Left lung (tissue), 10 donors: ENCODE results near the gene SLC4A8. TPM values are rescaled to one million over a fixed set of nuclear protein-coding genes. Genes with fewer than 3 reads are reported as not detected.

ENCODE experiments used
- ATAC-seq: fragments of 200-7000 bp; cut with Tn5 transposase; one replicate; pipeline ENCODE4 v1.9.1; 2020; ENCODE audit warnings: moderate library complexity
- DNase-seq, 4 donors: peaks; one replicate each; pipeline ENCODE4 v3.0.0-alpha.2; 2013 to 2020
- H3K27ac ChIP-seq, 2 donors: fragments of 200-600 bp; sonication (generic) in 1 of 2; one replicate each; pipeline versions ENCODE4 v1.5.0 to v1.8.0; 2020 to 2021
- H3K27me3 ChIP-seq, 2 donors: fragments of 200-600 bp; sonication (generic) in 1 of 2; one replicate each; pipeline versions ENCODE4 v1.5.0 to v1.8.0; 2020 to 2021
- H3K36me3 ChIP-seq, 2 donors: fragments of 200-600 bp; sonication (generic) in 1 of 2; one replicate each; pipeline versions ENCODE4 v1.5.0 to v1.8.0; 2020 to 2021
- H3K4me1 ChIP-seq, 2 donors: fragments of 200-600 bp; one replicate each; pipeline ENCODE4 v1.8.0; 2021
- H3K4me3 ChIP-seq, 2 donors: fragments of 200-600 bp; sonication (generic) in 1 of 2; one replicate each; pipeline versions ENCODE4 v1.5.0 to v1.8.0; 2020 to 2021; ENCODE audit warnings: mild to moderate bottlenecking in 1 of 2
- H3K9me3 ChIP-seq, 2 donors: fragments of 200-600 bp; sonication (generic) in 1 of 2; one replicate each; pipeline versions ENCODE4 v1.5.0 to v1.8.0; 2020 to 2021
- intact Hi-C, 2 donors: fragments of 100-400 bp; cut with DNase I; formaldehyde crosslinking; loops; one replicate each; pipeline versions ENCODE4 v1.11.2 to v1.14.2; 2022
- polyA plus RNA-seq, 6 donors: library from polyadenylated mRNA; unstranded; fragments of 120-200 nt; gene quantifications; one replicate each; pipeline ENCODE4 v1.2.1, GENCODE V29; 2013; ENCODE audit not compliant: insufficient read length in 6 of 6
- total RNA-seq, 2 donors: library from RNA; stranded (reverse); fragmentation: NEBNext Ultra II Directional; extraction: Animal tissue kit (Norgen Biotek cat#: 25700); gene quantifications; one replicate each; pipeline ENCODE4 v1.2.1, GENCODE V29; 2021
- TF ChIP-seq, protein P1 (sequence below), 2 donors: fragments of 200-600 bp; sonication (generic) in 1 of 2; IDR thresholded peaks; one replicate each; pipeline versions ENCODE4 v1.5.0 to v1.8.0; 2021; ENCODE audit warnings: antibody characterized with exemption in 2 of 2
- donor health status: DM: no; HTN: yes; CAD: no.
- donor health status: DM: no; HTN: no; CAD: no.

The SLC4A8 gene
- total and polyA plus RNA-seq, 8 donors = 1.3 to 3.9 (median 1.8) TPM

DNA sequence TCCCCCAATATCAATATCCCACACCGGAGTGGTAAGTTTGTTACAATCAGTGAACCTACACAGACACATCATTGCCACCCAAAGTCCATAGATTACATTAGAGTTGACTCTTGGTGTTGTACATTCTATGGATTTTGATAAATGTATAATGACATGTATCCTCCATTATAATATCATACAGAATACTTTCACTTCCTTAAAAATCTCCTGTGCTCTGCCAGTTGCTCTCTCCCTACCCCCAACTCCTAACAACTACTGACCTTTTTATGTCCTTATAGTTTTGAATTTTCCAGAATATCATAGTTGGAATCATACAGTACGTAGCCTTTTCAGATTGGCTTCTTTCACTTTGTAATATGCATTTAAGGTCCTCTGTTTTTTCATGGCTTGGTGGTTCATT, 48.4 kb downstream of the SLC4A8 start:
- Histone ChIP-seq H3K4me1 (no peaks in the 10 kb centered on the region), H3K36me3 (no peaks in the 10 kb centered on the region), H3K27ac (no peak overlapping the region), H3K4me3 (no peak overlapping the region), H3K27me3 (no peaks in the 10 kb centered on the region), H3K9me3 (no peaks in the 10 kb centered on the region)
- intact Hi-C loops = no loop called here
- ATAC-seq (no peak), DNase-seq (no peak)
- TF ChIP-seq, protein P1, sequence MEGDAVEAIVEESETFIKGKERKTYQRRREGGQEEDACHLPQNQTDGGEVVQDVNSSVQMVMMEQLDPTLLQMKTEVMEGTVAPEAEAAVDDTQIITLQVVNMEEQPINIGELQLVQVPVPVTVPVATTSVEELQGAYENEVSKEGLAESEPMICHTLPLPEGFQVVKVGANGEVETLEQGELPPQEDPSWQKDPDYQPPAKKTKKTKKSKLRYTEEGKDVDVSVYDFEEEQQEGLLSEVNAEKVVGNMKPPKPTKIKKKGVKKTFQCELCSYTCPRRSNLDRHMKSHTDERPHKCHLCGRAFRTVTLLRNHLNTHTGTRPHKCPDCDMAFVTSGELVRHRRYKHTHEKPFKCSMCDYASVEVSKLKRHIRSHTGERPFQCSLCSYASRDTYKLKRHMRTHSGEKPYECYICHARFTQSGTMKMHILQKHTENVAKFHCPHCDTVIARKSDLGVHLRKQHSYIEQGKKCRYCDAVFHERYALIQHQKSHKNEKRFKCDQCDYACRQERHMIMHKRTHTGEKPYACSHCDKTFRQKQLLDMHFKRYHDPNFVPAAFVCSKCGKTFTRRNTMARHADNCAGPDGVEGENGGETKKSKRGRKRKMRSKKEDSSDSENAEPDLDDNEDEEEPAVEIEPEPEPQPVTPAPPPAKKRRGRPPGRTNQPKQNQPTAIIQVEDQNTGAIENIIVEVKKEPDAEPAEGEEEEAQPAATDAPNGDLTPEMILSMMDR (IDR thresholded peaks at IDR 0.05) = no peak

DNA sequence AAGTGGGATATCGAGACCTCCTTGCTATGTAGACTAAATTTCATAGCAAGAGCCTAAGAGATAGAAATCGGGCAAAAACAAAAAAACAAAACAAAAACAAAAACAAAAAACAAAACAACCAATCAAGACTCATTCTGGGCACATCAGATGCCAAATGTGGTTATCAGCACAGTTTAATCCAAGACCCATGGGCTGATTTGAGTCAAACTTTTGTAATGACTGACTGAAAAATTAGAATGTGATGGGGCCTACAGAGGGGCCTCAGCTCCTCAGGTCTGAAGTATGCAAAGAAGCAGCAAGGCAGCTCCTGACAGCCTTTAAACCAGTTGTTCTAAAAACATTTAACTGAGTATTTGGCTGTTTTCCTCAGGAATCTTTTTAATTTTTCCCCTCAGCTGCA, 49.3 kb downstream of the SLC4A8 start:
- H3K9me3 ChIP-seq = no peaks in the 10 kb centered on the region
- TF ChIP-seq, protein P1 (IDR thresholded peaks at IDR 0.05) = no peak
- H3K27ac ChIP-seq = no peak overlapping the region
- H3K27me3 ChIP-seq = no peaks in the 10 kb centered on the region
- DNase-seq (no peak), ATAC-seq (no peak)
- H3K4me1 ChIP-seq = no peaks in the 10 kb centered on the region
- H3K36me3 ChIP-seq = no peaks in the 10 kb centered on the region
- intact Hi-C loops = no loop called here
- H3K4me3 ChIP-seq = no peak overlapping the region

DNA sequence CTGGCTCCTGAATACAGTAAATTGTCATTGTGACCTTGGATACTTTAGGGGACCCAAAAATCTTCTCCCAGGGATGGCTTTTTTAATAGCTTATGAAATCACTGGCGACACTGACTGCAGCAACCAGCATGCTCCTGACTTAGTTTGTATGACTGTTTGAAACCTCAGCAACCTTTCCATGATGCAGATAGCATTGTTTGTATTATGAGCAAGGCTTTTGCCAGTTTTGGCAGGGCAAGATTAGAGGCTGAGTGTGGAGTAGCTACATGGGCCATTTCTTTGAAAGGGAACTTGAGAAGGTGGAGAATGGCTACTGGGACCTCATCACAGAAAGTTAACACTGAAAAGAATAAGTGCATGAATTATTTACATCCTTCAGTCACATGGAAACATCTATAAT, 50.9 kb downstream of the SLC4A8 start:
- Histone ChIP-seq H3K27ac (no peak overlapping the region), H3K36me3 (no peaks in the 10 kb centered on the region), H3K27me3 (no peaks in the 10 kb centered on the region), H3K9me3 (no peaks in the 10 kb centered on the region), H3K4me1 (no peaks in the 10 kb centered on the region), H3K4me3 (no peak overlapping the region)
- no peak for DNase-seq
- ATAC-seq = no peak
- intact Hi-C loops = no loop called here
- TF ChIP-seq, protein P1 (IDR thresholded peaks at IDR 0.05) = no peak

DNA sequence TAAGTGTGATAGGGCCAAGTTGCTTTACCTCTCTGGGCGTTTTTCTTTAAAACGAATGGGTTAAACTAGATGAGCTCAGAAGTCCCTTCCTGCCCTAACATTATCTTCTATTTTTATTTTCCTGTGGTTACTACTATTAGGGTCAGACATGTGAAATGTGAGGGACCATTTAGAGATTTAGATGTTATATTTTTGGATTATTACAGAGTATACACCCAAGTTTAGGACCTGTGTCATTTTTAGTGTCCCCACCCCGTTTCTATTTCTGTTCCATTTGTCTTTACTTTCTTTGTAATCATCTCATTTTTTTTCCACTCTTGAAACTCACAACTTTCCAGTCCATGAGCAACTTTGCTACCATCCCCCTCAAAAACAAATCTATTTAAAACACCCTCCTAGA, 56.3 kb downstream of the SLC4A8 start:
- intact Hi-C loops = no loop called here
- no peak overlapping the region for H3K27ac ChIP-seq
- no peaks in the 10 kb centered on the region for H3K27me3 ChIP-seq
- TF ChIP-seq, protein P1 (IDR thresholded peaks at IDR 0.05) = no peak
- H3K4me3 ChIP-seq = no peak overlapping the region
- no peaks in the 10 kb centered on the region for H3K4me1 ChIP-seq
- no peak for DNase-seq
- no peaks in the 10 kb centered on the region for H3K9me3 ChIP-seq
- no peaks in the 10 kb centered on the region for H3K36me3 ChIP-seq
- no peak for ATAC-seq

DNA sequence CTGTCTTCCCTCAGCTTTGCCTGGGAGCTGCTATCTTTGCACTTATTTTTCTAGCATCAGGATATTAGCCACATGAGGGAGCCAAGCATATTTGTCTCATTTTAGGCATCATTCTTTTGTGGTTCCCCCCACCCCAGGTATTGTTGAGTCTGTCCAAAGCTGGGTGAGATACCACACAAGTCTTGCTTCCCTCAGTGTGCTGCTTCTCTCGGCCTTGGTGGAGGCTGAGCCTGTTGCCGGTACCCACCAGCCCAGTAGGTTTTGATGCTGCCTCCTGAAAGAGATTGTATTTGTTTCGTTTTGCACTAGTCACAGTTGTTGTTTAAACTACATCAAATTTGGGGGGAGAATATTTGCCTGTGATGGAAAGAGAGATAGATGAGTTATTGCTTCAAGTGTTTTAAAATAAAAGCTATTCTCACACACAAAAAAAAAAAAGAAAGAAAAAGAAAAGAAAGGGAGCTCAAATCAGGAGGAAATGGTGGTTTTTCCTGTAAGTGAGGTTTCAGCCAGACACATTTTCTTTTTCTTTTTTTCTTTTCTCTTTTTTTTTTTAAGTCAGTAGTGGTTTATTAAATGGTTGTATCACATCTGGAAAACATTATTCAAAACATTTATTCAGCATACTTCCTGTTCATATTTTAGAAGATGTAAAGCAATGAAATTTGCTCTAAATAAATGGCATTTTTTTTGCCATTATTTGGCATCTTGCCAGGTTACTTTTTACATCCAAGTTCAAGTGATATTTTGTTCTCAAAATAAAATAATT, 58.5 kb downstream of the SLC4A8 start:
- H3K27ac ChIP-seq = no peak overlapping the region
- ATAC-seq (no peak), DNase-seq (peak in 1 of 4 donors; percentile 19)
- intact Hi-C loops = no loop called here
- TF ChIP-seq, protein P1 (IDR thresholded peaks at IDR 0.05) = no peak
- H3K36me3 ChIP-seq = no peaks in the 10 kb centered on the region
- no peak overlapping the region for H3K4me3 ChIP-seq
- H3K27me3 ChIP-seq = no peaks in the 10 kb centered on the region
- H3K9me3 ChIP-seq = no peaks in the 10 kb centered on the region
- no peaks in the 10 kb centered on the region for H3K4me1 ChIP-seq
